Skin epidermis (tissue), 12 donors: ENCODE data around the gene CYP4F22.
"Not testable (repeated sequence)": the region's sequence is repeated elsewhere in the genome, so short reads cannot be mapped to it uniquely, and the experiment has no call there.

Source experiments
- H3K27ac ChIP-seq, 21 experiments: fragments of 200-600 bp; sonication (generic) in 11 of 21; one replicate each; pipeline ENCODE4 v1.5.0; 2020; ENCODE audit warnings: mild to moderate bottlenecking in 3 of 21, inconsistent platforms in 2 of 21, moderate library complexity in 2 of 21
- H3K4me3 ChIP-seq, 7 experiments: fragments of 200-600 bp; sonication (generic) in 2 of 7; one replicate each; pipeline ENCODE4 v1.5.0; 2020; ENCODE audit warnings: inconsistent platforms in 2 of 7, mild to moderate bottlenecking in 2 of 7, moderate library complexity in 1 of 7

Gene CYP4F22

GRCh38 chr19:15562861-15563260, 54.5 kb downstream of the CYP4F22 start:
- H3K27ac ChIP-seq = no peak overlapping the region
- H3K4me3 ChIP-seq = no peak overlapping the region

GRCh38 chr19:15563325-15563794, 55.0 kb downstream of the CYP4F22 start:
- no peak overlapping the region for H3K4me3 ChIP-seq
- H3K27ac ChIP-seq = no peak overlapping the region

GRCh38 chr19:15563931-15564330, 55.6 kb downstream of the CYP4F22 start:
- no peak overlapping the region for H3K4me3 ChIP-seq
- H3K27ac ChIP-seq = no peak overlapping the region

GRCh38 chr19:15564534-15565168, 56.3 kb downstream of the CYP4F22 start:
- no peak overlapping the region for H3K4me3 ChIP-seq
- no peak overlapping the region for H3K27ac ChIP-seq

GRCh38 chr19:15570420-15570819, 62.1 kb downstream of the CYP4F22 start:
- Histone ChIP-seq H3K27ac (no peak overlapping the region), H3K4me3 (no peak overlapping the region)

- H3K27ac ChIP-seq = no peak overlapping the region
- no peak overlapping the region for H3K4me3 ChIP-seq
Observed at GRCh38 chr19:15575406-15575805, 67.1 kb downstream of the CYP4F22 start.

- H3K4me3 ChIP-seq = no peak overlapping the region
- no peak overlapping the region for H3K27ac ChIP-seq
Observed at GRCh38 chr19:15576526-15577156, 68.3 kb downstream of the CYP4F22 start.

GRCh38 chr19:15577184-15577771, 69.0 kb downstream of the CYP4F22 start:
- no peak overlapping the region for H3K27ac ChIP-seq
- no peak overlapping the region for H3K4me3 ChIP-seq

GRCh38 chr19:15583346-15583745, 75.0 kb downstream of the CYP4F22 start:
- Histone ChIP-seq H3K27ac (no peak overlapping the region), H3K4me3 (no peak overlapping the region)

- H3K4me3 ChIP-seq = no peak overlapping the region
- H3K27ac ChIP-seq = no peak overlapping the region
Observed at GRCh38 chr19:15584095-15584494, 75.8 kb downstream of the CYP4F22 start.

- no peak overlapping the region for H3K4me3 ChIP-seq
- H3K27ac ChIP-seq = no peak overlapping the region
Observed at GRCh38 chr19:15584541-15585115, 76.3 kb downstream of the CYP4F22 start.

- no peak overlapping the region for H3K27ac ChIP-seq
- no peak overlapping the region for H3K4me3 ChIP-seq
Observed at GRCh38 chr19:15587663-15588062, 79.3 kb downstream of the CYP4F22 start.

GRCh38 chr19:15588265-15588664, 79.9 kb downstream of the CYP4F22 start:
- H3K27ac ChIP-seq = no peak overlapping the region
- H3K4me3 ChIP-seq = no peak overlapping the region

- no peak overlapping the region for H3K4me3 ChIP-seq
- H3K27ac ChIP-seq = no peak overlapping the region
Observed at GRCh38 chr19:15589760-15590451, 81.6 kb downstream of the CYP4F22 start.

GRCh38 chr19:15591796-15592195, 83.5 kb downstream of the CYP4F22 start:
- Histone ChIP-seq H3K4me3 (no peak overlapping the region), H3K27ac (no peak overlapping the region)

- not testable (repeated sequence) for H3K27ac ChIP-seq, H3K4me3 ChIP-seq
Observed at GRCh38 chr19:15592506-15592905, 84.2 kb downstream of the CYP4F22 start.

GRCh38 chr19:15593766-15594165, 85.4 kb downstream of the CYP4F22 start:
- H3K27ac ChIP-seq, H3K4me3 ChIP-seq: not testable (repeated sequence)

GRCh38 chr19:15595069-15595468, 86.7 kb downstream of the CYP4F22 start:
- H3K4me3 ChIP-seq = no peak overlapping the region
- H3K27ac ChIP-seq = peak overlapping the region in 1 of 21 experiments; percentile 17
